Osteocyte (in vitro differentiated cells): ENCODE results near the gene PDS5A. TPM values are rescaled to one million over a fixed set of nuclear protein-coding genes. Genes with fewer than 3 reads are reported as not detected.
"Not testable (repeated sequence)": the region's sequence is repeated elsewhere in the genome, so short reads cannot be mapped to it uniquely, and the experiment has no call there.

Source experiments
- DNase-seq: peaks from one replicate; pipeline ENCODE4 v3.0.0; 2021; ENCODE audit warnings: mixed read lengths; ENCODE audit not compliant: unreplicated experiment; ENCODE audit errors: extremely low spot score
- H3K27ac Mint-ChIP-seq: one replicate; pipeline ENCODE4 v1.8.0; 2021; ENCODE audit warnings: mild to moderate bottlenecking, mixed read lengths; ENCODE audit not compliant: unreplicated experiment
- H3K27me3 Mint-ChIP-seq: one replicate; pipeline ENCODE4 v1.8.0; 2021; ENCODE audit warnings: mixed read lengths; ENCODE audit not compliant: unreplicated experiment
- H3K36me3 Mint-ChIP-seq: one replicate; pipeline ENCODE4 v1.8.0; 2021; ENCODE audit warnings: mixed read lengths; ENCODE audit not compliant: unreplicated experiment
- H3K4me1 Mint-ChIP-seq: one replicate; pipeline ENCODE4 v1.8.0; 2021; ENCODE audit warnings: mixed read lengths; ENCODE audit not compliant: unreplicated experiment
- H3K4me3 Mint-ChIP-seq: one replicate; pipeline ENCODE4 v1.8.0; 2021; ENCODE audit warnings: mild to moderate bottlenecking, moderate library complexity, mixed read lengths; ENCODE audit not compliant: unreplicated experiment
- H3K9me3 Mint-ChIP-seq: one replicate; pipeline ENCODE4 v1.8.0; 2021; ENCODE audit warnings: mixed read lengths; ENCODE audit not compliant: unreplicated experiment
- CTCF ChIP-seq: fragments of 200-600 bp; sonication (generic); IDR thresholded peaks from 2 replicates; pipeline ENCODE4 v1.5.0; 2021; ENCODE audit warnings: antibody characterized with exemption, mild to moderate bottlenecking, moderate library complexity
- total RNA-seq: library from RNA; stranded (reverse); gene quantifications from 2 replicates; pipeline ENCODE4 v1.2.1, GENCODE V29; 2021

PDS5A gene
- total RNA-seq, 1 donor from 2014 or later = 72.8 TPM

- peaks cover 2% of the 10 kb centered on the region for H3K36me3 Mint-ChIP-seq
- no peaks in the 10 kb centered on the region for H3K27me3 Mint-ChIP-seq
- peak overlapping the region; percentile 28 for H3K27ac Mint-ChIP-seq
- TF ChIP-seq CTCF = no peak
- no peak overlapping the region for H3K4me3 Mint-ChIP-seq
- peaks cover 50% of the 10 kb centered on the region for H3K4me1 Mint-ChIP-seq
- no peak for DNase-seq
- no peaks in the 10 kb centered on the region for H3K9me3 Mint-ChIP-seq
Measured at GRCh38 chr4:39950861-39951481, 26.7 kb downstream of the PDS5A start.

- Mint-ChIP-seq H3K27me3 (no peaks in the 10 kb centered on the region), H3K36me3 (no peaks in the 10 kb centered on the region), H3K9me3 (no peaks in the 10 kb centered on the region), H3K4me3 (no peak overlapping the region), H3K27ac (peak overlapping the region; percentile 34), H3K4me1 (peaks cover 49% of the 10 kb centered on the region)
- no peak for DNase-seq
- no peak for TF ChIP-seq CTCF
Measured at GRCh38 chr4:39947963-39948362, 29.7 kb downstream of the PDS5A start.

- H3K36me3 Mint-ChIP-seq = no peaks in the 10 kb centered on the region
- no peaks in the 10 kb centered on the region for H3K9me3 Mint-ChIP-seq
- no peak for DNase-seq
- no peaks in the 10 kb centered on the region for H3K27me3 Mint-ChIP-seq
- no peak overlapping the region for H3K4me3 Mint-ChIP-seq
- H3K27ac Mint-ChIP-seq = peak overlapping the region; percentile 98
- TF ChIP-seq CTCF = no peak
- H3K4me1 Mint-ChIP-seq = peaks cover 45% of the 10 kb centered on the region
Measured at GRCh38 chr4:39947417-39947816, 30.3 kb downstream of the PDS5A start.

GRCh38 chr4:39944245-39944644, 33.5 kb downstream of the PDS5A start:
- peaks cover 38% of the 10 kb centered on the region for H3K4me1 Mint-ChIP-seq
- H3K9me3 Mint-ChIP-seq, H3K4me3 Mint-ChIP-seq, H3K27ac Mint-ChIP-seq, H3K27me3 Mint-ChIP-seq, H3K36me3 Mint-ChIP-seq: not testable (repeated sequence)
- peak; percentile 56 for DNase-seq

- H3K4me3 Mint-ChIP-seq = no peak overlapping the region
- no peak for TF ChIP-seq CTCF
- H3K36me3 Mint-ChIP-seq = no peaks in the 10 kb centered on the region
- no peaks in the 10 kb centered on the region for H3K27me3 Mint-ChIP-seq
- H3K27ac Mint-ChIP-seq = no peak overlapping the region
- H3K4me1 Mint-ChIP-seq = peaks cover 34% of the 10 kb centered on the region
- no peak for DNase-seq
- no peaks in the 10 kb centered on the region for H3K9me3 Mint-ChIP-seq
Measured at GRCh38 chr4:39942507-39942906, 35.2 kb downstream of the PDS5A start.
